Keratinocyte (primary cell): ENCODE measurements around the gene PAGE1.

Source experiments
- EZH2 ChIP-seq: IDR thresholded peaks from one replicate; pipeline ENCODE4 v1.6.1; 2012; ENCODE audit warnings: inconsistent platforms, mild to moderate bottlenecking, low read length, moderate library complexity
- TF ChIP-seq, protein P1 (sequence below), 3 experiments: IDR thresholded peaks in 1 of 3; conservative IDR thresholded peaks in 1 of 3; optimal IDR thresholded peaks in 1 of 3; 2 replicates in 2 of 3; 3 replicates in 1 of 3; pipeline versions ENCODE3 to v1.5.1; 2011; ENCODE audit warnings: low read length in 3 of 3, mild to moderate bottlenecking in 3 of 3, moderate library complexity in 2 of 3, control low read depth in 1 of 3, inconsistent platforms in 1 of 3; ENCODE audit not compliant: insufficient read depth in 2 of 3; ENCODE audit errors: extremely low read depth in 1 of 3

- TF ChIP-seq, protein P1, sequence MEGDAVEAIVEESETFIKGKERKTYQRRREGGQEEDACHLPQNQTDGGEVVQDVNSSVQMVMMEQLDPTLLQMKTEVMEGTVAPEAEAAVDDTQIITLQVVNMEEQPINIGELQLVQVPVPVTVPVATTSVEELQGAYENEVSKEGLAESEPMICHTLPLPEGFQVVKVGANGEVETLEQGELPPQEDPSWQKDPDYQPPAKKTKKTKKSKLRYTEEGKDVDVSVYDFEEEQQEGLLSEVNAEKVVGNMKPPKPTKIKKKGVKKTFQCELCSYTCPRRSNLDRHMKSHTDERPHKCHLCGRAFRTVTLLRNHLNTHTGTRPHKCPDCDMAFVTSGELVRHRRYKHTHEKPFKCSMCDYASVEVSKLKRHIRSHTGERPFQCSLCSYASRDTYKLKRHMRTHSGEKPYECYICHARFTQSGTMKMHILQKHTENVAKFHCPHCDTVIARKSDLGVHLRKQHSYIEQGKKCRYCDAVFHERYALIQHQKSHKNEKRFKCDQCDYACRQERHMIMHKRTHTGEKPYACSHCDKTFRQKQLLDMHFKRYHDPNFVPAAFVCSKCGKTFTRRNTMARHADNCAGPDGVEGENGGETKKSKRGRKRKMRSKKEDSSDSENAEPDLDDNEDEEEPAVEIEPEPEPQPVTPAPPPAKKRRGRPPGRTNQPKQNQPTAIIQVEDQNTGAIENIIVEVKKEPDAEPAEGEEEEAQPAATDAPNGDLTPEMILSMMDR (optimal IDR thresholded peaks at IDR 0.05 in 1 of 3, IDR thresholded peaks at IDR 0.05 in 1 of 3, conservative IDR thresholded peaks at IDR 0.05 in 1 of 3; ENCODE audit: extremely low read depth in 1 of 3, insufficient read depth in 2 of 3, low read length in 3 of 3) = no peak
- TF ChIP-seq EZH2 = no peak
Observed at GRCh38 chrX:49704691-49705404, 9.1 kb upstream of the PAGE1 start.
